Loucy (cell line): Measurements from ENCODE around the gene NDC1.

ENCODE experiments used
- EZH2phosphoT487 ChIP-seq: fragments of 200-600 bp; IDR thresholded peaks from 2 replicates; pipeline ENCODE4 v1.6.1; 2018; ENCODE audit warnings: antibody characterized with exemption, mild to moderate bottlenecking, moderate library complexity, borderline replicate concordance
- TF ChIP-seq, protein P1 (sequence below): fragments of 200-600 bp; sonication (generic); conservative IDR thresholded peaks from 2 replicates; pipeline ENCODE4 v1.5.1; 2014; ENCODE audit warnings: mild to moderate bottlenecking, antibody characterized with exemption, low read length

DNA sequence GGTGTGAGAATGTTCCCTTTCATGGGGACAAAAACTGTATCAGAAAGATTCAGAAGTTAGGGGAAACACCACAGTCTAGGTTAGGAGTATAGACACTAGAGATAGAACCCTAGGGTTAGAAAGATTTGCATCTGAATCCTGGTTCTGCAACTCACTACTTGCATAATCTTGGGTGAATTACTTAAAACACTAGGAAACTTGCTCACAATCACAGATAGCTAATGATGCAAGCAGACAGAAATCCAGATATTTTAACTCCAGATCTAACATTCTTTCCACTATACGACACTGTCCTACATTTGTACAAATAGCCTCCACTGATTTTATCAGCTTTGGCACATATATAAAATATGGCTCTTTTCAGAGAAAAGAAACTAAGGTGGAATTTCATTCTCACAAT, 68.3 kb downstream of the NDC1 start:
- TF ChIP-seq, protein P1, sequence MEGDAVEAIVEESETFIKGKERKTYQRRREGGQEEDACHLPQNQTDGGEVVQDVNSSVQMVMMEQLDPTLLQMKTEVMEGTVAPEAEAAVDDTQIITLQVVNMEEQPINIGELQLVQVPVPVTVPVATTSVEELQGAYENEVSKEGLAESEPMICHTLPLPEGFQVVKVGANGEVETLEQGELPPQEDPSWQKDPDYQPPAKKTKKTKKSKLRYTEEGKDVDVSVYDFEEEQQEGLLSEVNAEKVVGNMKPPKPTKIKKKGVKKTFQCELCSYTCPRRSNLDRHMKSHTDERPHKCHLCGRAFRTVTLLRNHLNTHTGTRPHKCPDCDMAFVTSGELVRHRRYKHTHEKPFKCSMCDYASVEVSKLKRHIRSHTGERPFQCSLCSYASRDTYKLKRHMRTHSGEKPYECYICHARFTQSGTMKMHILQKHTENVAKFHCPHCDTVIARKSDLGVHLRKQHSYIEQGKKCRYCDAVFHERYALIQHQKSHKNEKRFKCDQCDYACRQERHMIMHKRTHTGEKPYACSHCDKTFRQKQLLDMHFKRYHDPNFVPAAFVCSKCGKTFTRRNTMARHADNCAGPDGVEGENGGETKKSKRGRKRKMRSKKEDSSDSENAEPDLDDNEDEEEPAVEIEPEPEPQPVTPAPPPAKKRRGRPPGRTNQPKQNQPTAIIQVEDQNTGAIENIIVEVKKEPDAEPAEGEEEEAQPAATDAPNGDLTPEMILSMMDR, result no peak
- no peak for TF ChIP-seq EZH2phosphoT487
